Stimulated activated CD4-positive, alpha-beta T cell treated with anti-CD3 and anti-CD28 coated beads, Interleukin-15, amount 100 ng/mL, for 1 hour (primary cell): Measurements from ENCODE around the gene GUCA1A.
"Not testable (repeated sequence)": the region's sequence is repeated elsewhere in the genome, so short reads cannot be mapped to it uniquely, and the experiment has no call there.

Experiments
- DNase-seq, 2 donors: peaks; one replicate each; pipeline ENCODE4 v3.0.0-alpha.2; 2020; ENCODE audit warnings: low read depth in 1 of 2, low spot score in 1 of 2

GUCA1A gene

GRCh38 chr6:42142118-42142835 is 30.9 kb upstream of the GUCA1A start, which contains the start of gene C6orf132:
C6orf132 (minus strand) TSS chr6:42142620; CDS start chr6:42142444, 176 bp downstream.
- DNase-seq = no peak

- DNase-seq = no peak
Measured at GRCh38 chr6:42147138-42147562, 26.0 kb upstream of the GUCA1A start.

- no peak for DNase-seq
Measured at GRCh38 chr6:42148058-42148457, 25.1 kb upstream of the GUCA1A start.

GRCh38 chr6:42150254-42150653 is 22.9 kb upstream of the GUCA1A start:
- DNase-seq = no peak

DNA sequence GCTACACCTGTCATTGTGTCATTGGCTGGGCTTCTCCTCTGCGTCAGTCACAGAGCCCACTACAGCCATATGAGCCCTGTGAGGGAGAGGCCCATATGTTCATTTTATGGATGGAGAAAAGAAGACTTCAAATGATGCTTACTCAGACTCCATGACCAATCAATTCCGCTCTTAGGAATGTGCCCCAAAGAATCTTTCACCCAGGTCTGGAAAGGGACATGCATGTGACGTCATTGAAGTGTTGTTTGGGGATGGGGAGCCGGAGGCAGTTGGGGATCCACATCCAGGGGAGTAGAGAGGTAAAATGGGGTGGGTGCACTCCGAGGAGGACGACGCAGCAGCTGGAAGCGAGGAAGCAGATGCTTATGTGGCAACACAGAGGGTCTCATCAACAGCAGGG is 21.1 kb upstream of the GUCA1A start:
- DNase-seq = no peak

DNA sequence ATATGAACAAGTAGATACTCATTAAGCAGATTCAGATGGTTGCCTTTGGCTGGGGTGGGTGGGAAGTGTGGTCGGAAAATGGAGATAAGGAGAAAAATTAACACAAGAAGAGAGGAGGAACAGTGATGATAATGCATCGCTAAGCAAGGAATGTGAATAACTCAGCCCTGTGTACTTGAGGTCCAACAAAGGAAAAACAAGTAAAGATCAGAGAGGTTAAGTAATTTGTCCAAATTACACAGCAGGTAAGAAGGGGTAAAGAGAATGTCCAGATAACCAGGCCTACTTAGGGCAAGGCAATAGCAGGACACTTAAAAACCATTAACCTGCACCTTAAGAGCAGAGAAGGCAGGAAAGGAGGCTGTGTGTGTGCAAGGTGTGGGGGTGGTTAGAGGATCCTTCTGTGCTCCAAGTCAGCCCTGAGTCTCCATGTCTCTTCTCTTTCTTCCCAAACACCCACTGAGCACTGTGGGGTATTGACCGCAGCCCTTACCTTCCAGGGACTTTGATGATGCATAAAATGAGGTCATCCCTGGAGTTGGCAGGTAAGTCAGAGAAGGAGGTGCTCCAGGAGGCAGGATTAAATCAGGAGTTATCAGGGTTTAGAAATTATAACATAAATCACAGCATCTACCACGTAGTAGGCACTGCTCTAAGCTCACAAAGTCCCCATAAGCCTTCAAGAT is 20.5 kb upstream of the GUCA1A start:
- DNase-seq = not testable (repeated sequence)

DNA sequence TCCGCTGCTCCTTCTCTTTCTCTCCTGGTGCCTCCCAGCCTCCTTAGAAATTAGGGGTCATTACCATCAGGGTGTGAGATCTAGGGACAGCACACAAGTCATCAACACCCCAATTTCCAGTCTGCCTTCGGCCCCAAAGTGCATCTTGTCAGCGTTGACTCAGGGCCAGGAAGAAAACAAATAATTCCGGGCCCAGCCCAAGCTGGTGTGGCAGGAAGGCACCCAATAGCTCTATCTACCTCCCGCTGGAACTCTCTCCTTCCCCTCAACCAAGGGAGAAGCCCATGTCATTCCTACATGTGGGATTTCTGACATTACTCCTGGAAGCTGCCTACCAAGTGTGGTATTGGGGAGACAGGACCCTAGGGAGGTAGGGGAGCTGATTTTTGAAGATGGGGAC is 19.2 kb upstream of the GUCA1A start:
- DNase-seq = no peak

DNA sequence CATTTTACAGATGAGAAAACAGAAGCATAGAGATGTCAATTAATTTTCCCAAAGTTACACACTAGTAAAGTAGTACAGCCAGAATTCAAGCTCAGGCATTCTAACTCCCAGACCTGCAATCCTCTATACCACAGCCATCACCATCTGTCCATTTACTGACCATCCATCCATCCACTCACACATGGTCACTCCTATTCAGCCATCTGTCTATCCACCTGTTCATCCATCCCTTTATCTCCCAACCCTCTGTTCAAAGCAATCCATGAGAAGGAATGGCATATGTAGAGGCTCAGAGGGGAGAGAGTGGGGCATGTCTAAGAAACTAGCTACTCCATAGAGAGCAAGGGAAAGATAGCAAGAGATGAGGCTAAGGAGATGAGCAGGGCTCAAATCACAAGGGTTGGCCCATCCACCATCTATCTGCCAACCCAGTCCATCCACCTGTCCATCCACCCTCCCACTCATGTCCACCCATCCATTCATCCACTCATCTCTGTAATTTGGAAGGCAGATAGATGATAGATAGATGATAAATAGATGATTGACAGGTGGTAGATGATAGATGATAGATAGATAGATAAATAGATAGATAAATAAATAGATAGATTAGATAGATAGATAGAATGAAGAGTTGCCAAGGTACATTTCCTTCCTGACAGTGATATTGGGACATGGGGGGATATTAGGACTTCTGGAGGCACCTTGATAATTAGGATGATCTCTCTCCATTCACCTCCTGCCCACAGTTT is 18.5 kb upstream of the GUCA1A start:
- no peak for DNase-seq

GRCh38 chr6:42155293-42155692 is 17.9 kb upstream of the GUCA1A start:
- DNase-seq = no peak

GRCh38 chr6:42156638-42157037 is 16.5 kb upstream of the GUCA1A start:
- no peak for DNase-seq

DNA sequence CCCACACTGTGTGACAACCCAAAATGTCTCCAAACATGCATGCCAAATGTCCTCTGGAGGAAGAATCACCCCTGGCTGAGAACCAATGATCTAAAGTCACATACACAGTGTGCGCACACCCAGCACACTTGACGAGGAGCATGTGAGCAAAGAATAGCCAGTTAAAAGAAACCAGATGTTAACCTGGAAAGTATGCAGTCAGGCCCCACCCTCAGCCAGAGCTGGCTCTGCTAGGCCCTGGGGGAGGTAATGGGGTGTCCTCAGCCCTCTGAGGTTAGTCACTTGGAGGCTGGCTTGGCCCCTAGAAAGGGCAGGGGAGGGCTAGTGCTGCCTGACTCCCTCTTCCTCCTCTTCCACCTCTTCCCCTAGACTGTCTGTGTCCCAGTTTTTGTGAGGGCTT is 15.2 kb upstream of the GUCA1A start:
- DNase-seq = no peak

DNA sequence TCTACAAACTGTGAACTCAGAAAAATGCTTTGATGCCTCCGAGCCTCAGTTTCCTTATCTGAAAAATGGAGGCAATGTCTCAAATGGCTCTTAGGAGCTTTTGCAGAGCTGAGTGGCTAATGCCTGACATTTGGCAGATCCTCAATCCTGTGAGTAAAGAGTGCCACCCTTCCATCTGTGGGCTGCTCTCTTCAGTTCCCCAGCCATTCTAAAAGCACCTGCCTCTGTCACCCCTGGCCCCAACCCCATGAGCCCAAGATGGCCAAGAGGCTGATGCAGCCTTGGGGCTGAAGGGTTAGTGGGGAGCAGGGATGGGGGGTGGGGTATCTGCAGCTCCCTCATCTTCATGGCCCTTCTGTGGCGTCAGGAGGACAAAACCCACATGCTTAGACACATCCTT is 14.5 kb upstream of the GUCA1A start:
- no peak for DNase-seq

DNA sequence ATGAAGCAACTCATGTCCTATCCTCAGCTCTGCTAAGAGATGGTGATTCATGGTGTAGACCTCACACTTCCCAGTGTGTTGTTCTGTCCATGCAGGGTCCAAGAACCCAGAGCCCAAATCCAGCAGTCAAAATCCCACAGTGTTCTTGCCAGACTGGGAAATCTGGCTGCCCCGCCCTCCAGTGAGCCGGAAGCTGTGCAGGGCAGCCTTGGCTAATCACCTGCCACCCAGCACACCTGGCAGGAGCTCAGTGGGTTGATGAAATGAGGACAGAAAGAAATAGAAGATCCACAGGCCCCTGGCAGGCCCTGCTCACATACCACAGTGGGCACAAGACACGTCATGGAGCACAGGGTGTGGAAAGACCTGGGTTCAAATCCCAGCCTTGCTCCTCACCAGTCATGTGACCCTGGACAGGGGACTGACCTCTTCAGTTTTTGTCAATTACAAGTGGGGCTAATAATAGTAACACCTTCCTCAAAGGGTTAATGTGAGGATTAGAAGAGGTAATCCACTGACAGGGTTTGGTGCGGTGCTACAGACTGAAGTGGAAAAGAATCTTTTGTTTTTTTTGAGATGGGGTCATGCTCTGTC is 13.6 kb upstream of the GUCA1A start:
- DNase-seq = no peak

DNA sequence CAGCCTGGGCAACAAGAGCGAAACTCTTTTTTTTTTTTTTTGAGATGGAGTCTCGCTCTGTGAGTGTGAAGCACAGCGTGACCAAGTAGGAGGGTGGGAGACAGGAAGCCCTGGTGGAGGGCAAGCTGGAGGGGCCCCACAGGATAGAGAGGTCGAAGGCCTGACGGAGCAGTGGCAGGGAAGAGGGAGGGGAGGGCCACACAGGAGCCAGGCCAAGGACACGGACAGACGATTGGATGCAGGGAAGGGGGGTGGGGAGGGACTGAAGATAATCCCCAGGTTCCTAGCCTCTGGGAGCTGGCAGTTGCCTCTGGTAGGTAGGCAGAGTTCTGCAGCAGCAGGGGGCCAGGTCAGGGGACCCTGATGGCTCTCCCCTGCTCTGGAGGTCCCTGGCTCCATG is 10.8 kb upstream of the GUCA1A start:
- DNase-seq = no peak

- DNase-seq = no peak
Measured at GRCh38 chr6:42162812-42163211, 10.4 kb upstream of the GUCA1A start.

- no peak for DNase-seq
Measured at GRCh38 chr6:42163981-42164380, 9.2 kb upstream of the GUCA1A start.

- DNase-seq = no peak
Measured at GRCh38 chr6:42165016-42165415, 8.1 kb upstream of the GUCA1A start.

GRCh38 chr6:42166444-42167141 is 6.6 kb upstream of the GUCA1A start:
- peak; percentile 50 to 52 for DNase-seq

DNA sequence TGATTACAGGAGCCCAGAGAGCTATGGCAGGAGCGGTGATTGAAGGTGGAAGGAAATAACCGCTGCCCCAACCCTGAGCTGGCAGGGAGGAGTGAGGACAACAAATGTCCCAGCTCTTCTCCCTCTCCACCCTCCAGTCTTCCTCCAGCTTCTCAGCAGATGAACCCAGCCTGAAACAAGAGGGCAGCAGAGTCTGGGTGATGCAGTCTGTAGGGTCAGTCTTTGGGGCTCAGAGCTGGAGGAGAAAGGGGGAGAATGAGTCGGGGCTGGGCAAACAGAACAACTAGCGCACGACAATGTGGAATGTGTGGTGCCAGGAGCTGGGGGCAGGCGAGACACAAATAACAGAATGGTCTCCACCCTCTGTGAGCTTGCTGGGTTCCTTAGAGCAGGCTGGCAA is 4.5 kb upstream of the GUCA1A start:
- DNase-seq = no peak

GRCh38 chr6:42169780-42170179 is 3.4 kb upstream of the GUCA1A start:
- not testable (repeated sequence) for DNase-seq
